ENCODE data around the gene C1orf53.

The C1orf53 gene

DNA sequence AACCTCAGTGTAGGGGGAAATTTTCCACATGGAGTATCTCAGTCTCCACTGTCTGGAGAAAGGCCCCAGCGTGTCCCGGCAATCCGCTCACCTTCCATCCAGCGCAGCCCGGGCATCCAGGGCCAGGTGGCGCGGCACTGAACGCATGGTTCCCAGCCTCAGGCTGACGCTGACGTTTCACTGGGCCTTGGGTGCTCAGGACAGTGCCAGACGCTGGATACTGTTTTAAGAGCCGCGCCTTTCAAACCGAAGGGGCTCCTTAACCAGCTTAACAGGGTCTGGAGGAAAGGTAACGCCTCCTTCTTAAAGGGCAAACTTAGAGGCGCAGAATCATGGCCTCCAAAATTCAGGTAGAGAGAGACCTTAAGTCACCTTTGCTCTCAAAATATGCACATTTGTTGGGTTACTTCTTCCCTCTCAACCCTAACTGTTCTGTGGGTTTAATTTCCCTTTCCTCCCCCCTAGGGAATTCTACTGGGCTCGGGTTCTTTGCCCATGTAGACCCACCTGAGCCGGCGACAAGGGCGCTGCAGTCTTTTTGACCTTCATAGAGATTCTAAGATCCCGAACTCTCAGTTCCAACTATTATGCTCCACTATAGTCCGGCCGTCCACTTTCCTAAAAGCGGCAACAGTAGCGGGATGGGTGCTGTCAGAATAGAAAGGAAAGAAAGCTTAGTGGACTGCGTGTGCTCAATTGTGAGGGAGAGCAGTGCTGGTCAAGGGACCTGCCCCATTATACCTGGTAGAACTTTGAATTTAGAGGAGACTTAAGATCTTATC is 11.3 kb downstream of the C1orf53 start:
- TF ChIP-seq, protein P1, sequence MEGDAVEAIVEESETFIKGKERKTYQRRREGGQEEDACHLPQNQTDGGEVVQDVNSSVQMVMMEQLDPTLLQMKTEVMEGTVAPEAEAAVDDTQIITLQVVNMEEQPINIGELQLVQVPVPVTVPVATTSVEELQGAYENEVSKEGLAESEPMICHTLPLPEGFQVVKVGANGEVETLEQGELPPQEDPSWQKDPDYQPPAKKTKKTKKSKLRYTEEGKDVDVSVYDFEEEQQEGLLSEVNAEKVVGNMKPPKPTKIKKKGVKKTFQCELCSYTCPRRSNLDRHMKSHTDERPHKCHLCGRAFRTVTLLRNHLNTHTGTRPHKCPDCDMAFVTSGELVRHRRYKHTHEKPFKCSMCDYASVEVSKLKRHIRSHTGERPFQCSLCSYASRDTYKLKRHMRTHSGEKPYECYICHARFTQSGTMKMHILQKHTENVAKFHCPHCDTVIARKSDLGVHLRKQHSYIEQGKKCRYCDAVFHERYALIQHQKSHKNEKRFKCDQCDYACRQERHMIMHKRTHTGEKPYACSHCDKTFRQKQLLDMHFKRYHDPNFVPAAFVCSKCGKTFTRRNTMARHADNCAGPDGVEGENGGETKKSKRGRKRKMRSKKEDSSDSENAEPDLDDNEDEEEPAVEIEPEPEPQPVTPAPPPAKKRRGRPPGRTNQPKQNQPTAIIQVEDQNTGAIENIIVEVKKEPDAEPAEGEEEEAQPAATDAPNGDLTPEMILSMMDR (conservative IDR thresholded peaks at IDR 0.05; ENCODE audit: low read length) = no peak
- DNase-seq (ENCODE audit: low read depth) = no peak

GRCh38 chr1:197914510-197914909 is 12.1 kb downstream of the C1orf53 start:
- TF ChIP-seq, protein P1 (conservative IDR thresholded peaks at IDR 0.05; ENCODE audit: low read length) = no peak
- DNase-seq (ENCODE audit: low read depth) = no peak
- H3K4me3 ChIP-seq (ENCODE audit: low read length) = no peak overlapping the region

More for the DNA sequence above, 11.3 kb downstream of the C1orf53 start:
- H3K4me3 ChIP-seq (ENCODE audit: low read length) = peak overlapping the region; percentile 42; the same call in 1 of the 2 replicates

- H3K4me3 ChIP-seq (ENCODE audit: low read length) = peak overlapping the region; percentile 73
- DNase-seq (ENCODE audit: low read depth) = no peak
- TF ChIP-seq, protein P1 (conservative IDR thresholded peaks at IDR 0.05; ENCODE audit: low read length) = no peak
These were observed 12.9 kb downstream of the C1orf53 start for GRCh38 chr1:197915260-197915861.

GRCh38 chr1:197915862-197916499 is 13.6 kb downstream of the C1orf53 start:
- peak; percentile 72 for DNase-seq (ENCODE audit: low read depth)
- TF ChIP-seq, protein P1 (conservative IDR thresholded peaks at IDR 0.05; ENCODE audit: low read length) = peak; percentile 62
- H3K4me3 ChIP-seq (ENCODE audit: low read length) = peak overlapping the region; percentile 73

GRCh38 chr1:197916500-197916983 is 14.1 kb downstream of the C1orf53 start:
- H3K4me3 ChIP-seq (ENCODE audit: low read length) = peak overlapping the region; percentile 73
- DNase-seq (ENCODE audit: low read depth) = no peak

GRCh38 chr1:197917805-197918651 is 15.6 kb downstream of the C1orf53 start:
- DNase-seq (ENCODE audit: low read depth) = no peak
- H3K4me3 ChIP-seq (ENCODE audit: low read length) = peak overlapping the region; percentile 73
- TF ChIP-seq, protein P1 (conservative IDR thresholded peaks at IDR 0.05; ENCODE audit: low read length) = no peak

More at GRCh38 chr1:197916500-197916983, 14.1 kb downstream of the C1orf53 start:
- TF ChIP-seq, protein P1 (conservative IDR thresholded peaks at IDR 0.05; ENCODE audit: low read length) = no peak
